GM10847 (cell line): ENCODE data around the gene CAMSAP1.

Experiments
- POLR2A ChIP-seq: IDR thresholded peaks from 2 replicates; pipeline ENCODE4 v1.6.1; 2011; ENCODE audit not compliant: insufficient read length; ENCODE audit errors: extremely low read depth

Gene CAMSAP1

GRCh38 chr9:135821116-135821515, 86.2 kb downstream of the CAMSAP1 start:
- no peak for TF ChIP-seq POLR2A

DNA sequence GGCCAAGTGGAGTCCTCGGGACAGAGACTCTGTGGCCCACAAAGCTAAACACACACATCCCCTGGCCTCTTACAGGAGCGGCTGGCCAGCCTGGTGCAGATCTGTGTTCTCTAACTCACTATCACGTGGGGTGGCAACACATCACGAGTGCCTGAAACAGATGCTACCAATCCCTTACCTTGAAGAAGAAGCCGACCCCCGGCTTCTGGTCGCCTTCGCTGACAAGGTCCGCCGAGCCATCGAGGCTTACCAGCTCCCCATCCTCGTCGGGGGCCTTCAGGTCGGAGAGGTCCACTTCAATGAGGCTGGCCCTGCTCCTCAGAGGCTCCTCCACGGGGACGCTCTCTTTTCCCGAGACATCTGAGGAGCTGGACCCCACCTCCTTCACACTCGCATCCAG, 86.7 kb downstream of the CAMSAP1 start:
- TF ChIP-seq POLR2A, result no peak

DNA sequence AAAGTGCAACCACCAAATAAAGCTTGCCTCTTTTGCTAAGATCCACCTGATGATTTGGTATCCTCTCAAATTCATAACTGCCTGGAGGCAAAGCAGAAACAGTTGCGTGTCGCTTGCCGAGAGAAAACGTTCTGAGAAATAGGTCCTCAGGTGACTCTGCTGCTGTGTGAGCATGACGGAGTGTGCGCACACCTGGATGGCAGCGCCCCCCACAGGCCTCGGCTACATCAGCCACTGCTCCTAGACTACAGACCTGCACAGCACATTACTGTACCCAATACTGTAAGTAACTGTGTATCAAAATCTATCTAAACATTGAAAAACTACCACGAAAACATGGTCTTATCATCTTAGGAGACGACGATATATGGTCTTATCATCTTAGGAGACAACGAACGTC, 87.4 kb downstream of the CAMSAP1 start:
- TF ChIP-seq POLR2A, result no peak

DNA sequence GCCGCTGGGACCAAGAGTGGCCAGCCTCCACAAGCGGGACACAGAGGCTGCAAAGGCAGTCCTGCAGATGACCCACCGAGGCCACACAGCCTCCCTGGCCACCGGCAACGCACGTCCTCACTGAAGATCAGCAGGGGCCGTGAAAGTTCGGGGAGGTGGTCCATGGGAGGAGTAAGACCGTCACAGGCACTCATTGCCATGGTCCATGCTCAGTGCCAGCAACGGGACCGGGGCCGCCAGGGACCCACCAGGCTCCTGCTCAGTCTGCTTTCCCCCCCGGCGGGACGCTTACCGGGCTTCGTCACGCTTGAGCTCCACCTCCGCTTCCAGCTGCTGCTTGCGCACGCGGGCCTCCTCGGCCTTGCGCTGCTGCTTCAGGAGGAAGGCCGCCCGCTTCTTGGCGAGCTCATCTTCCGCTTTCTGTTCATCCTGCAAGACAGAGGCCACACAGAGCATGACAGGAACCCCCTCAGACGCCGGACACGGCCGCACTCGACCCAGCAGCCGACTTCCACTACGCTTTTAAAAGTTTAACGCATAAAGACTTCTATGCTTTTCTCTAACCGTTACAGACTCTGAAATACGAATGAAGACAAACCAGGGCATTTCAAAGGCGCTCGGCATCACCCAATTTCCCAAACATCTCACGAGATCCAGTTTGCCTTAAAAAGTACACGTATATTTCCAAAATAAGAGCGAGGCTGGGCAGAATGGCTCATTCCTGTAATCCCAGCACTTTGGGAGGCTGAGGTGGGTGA, 88.4 kb downstream of the CAMSAP1 start:
- no peak for TF ChIP-seq POLR2A

- no peak for TF ChIP-seq POLR2A
Observed at GRCh38 chr9:135817951-135818717, 89.2 kb downstream of the CAMSAP1 start.

GRCh38 chr9:135816651-135816970, 90.7 kb downstream of the CAMSAP1 start:
- TF ChIP-seq POLR2A, result no peak

GRCh38 chr9:135815830-135816650, 91.3 kb downstream of the CAMSAP1 start:
- TF ChIP-seq POLR2A, result no peak

- no peak for TF ChIP-seq POLR2A
Observed at GRCh38 chr9:135815413-135815812, 91.9 kb downstream of the CAMSAP1 start.

- no peak for TF ChIP-seq POLR2A
Observed at GRCh38 chr9:135814421-135815095, 92.8 kb downstream of the CAMSAP1 start.

DNA sequence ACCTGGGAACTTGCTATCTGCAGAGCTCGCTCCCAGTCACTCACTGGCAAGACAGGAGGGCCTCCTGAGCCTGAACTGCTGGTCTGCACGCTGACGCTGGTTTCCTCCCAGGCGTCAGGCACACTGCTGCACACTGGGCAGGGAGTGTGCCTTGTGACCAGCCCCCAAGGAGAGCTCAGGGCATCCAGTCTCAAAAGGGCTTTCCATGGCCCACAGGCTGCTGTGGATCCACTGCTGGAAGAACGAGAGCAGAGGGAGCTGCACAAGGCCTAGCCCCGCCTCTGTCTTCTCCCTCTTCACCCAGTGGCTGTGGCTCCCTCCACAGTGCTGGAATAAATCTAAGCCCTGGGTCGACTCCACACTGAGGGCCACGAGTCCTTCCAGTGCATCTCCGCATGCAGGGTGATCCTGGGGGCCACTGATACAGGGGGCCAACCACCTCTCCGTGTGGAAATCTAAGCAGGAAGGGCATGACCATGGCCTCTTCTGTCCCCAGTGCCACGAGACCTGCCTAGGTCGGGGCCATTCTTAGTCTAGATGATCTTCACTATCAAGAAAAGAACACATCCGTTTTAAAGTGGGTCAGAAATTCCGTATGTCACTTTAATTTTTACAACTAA, 93.6 kb downstream of the CAMSAP1 start:
- TF ChIP-seq POLR2A, result no peak

- TF ChIP-seq POLR2A, result no peak
Observed at GRCh38 chr9:135812961-135813360, 94.4 kb downstream of the CAMSAP1 start.

- TF ChIP-seq POLR2A, result no peak
Observed at GRCh38 chr9:135811801-135812200, 95.5 kb downstream of the CAMSAP1 start.

GRCh38 chr9:135810806-135811575, 96.4 kb downstream of the CAMSAP1 start:
- TF ChIP-seq POLR2A, result no peak

GRCh38 chr9:135809166-135809565, 98.2 kb downstream of the CAMSAP1 start:
- TF ChIP-seq POLR2A, result no peak
